Left ventricle myocardium inferior (tissue), 1 donor: ENCODE results near the gene BRIP1. TPM values are rescaled to one million over a fixed set of nuclear protein-coding genes. Genes with fewer than 3 reads are reported as not detected.
A peak's percentile ranks its signal among the peaks of the same experiment; 100 is the strongest.

Source experiments
- DNase-seq: peaks from one replicate; pipeline ENCODE4 v3.0.0-alpha.2; 2020
- H3K27ac ChIP-seq: fragments of 200-600 bp; replicated peaks from 2 replicates; pipeline ENCODE4 v1.8.0; 2021
- H3K27me3 ChIP-seq: fragments of 200-600 bp; 2 replicates; pipeline ENCODE4 v1.8.0; 2021; ENCODE audit warnings: low read depth
- H3K36me3 ChIP-seq: fragments of 200-600 bp; 2 replicates; pipeline ENCODE4 v1.8.0; 2021
- H3K4me1 ChIP-seq: fragments of 200-600 bp; 2 replicates; pipeline ENCODE4 v1.8.0; 2021
- H3K4me3 ChIP-seq: fragments of 200-600 bp; 2 replicates; pipeline ENCODE4 v1.8.0; 2021; ENCODE audit warnings: mild to moderate bottlenecking, moderate library complexity
- H3K9me3 ChIP-seq: fragments of 200-600 bp; replicated peaks from 2 replicates; pipeline ENCODE4 v1.8.0; 2021
- CTCF ChIP-seq: fragments of 200-600 bp; IDR thresholded peaks from 2 replicates; pipeline ENCODE4 v1.8.0; 2021; ENCODE audit warnings: antibody characterized with exemption, mild to moderate bottlenecking, borderline replicate concordance
- intact Hi-C: fragments of 100-400 bp; cut with micrococcal nuclease; formaldehyde crosslinking; loops from one replicate; pipeline ENCODE4 v1.11.0; 2022
- total RNA-seq: library from RNA; stranded (reverse); fragmentation: NEBNext Ultra II Directional; extraction: Animal tissue kit (Norgen Biotek cat#: 25700); gene quantifications from one replicate; pipeline ENCODE4 v1.2.1, GENCODE V29; 2021
- donor health status: DM: no; HTN: yes; CAD: no; lungs with severe emphysema.

The BRIP1 gene
- total RNA-seq, 1 donor from 2014 or later = 0.22 TPM

- Histone ChIP-seq H3K36me3 (no peaks in the 10 kb centered on the region), H3K4me1 (no peaks in the 10 kb centered on the region), H3K9me3 (peaks cover 4% of the 10 kb centered on the region), H3K4me3 (no peak overlapping the region), H3K27me3 (peaks cover 17% of the 10 kb centered on the region), H3K27ac (no peak overlapping the region)
- TF ChIP-seq CTCF = no peak
- DNase-seq = no peak
- intact Hi-C loops = no loop called here
Observed at GRCh38 chr17:61641715-61642114, 221.6 kb downstream of the BRIP1 start.

GRCh38 chr17:61641084-61641483 is 222.2 kb downstream of the BRIP1 start:
- TF ChIP-seq CTCF = no peak
- no peaks in the 10 kb centered on the region for H3K4me1 ChIP-seq
- H3K4me3 ChIP-seq = no peak overlapping the region
- no peak for DNase-seq
- no peaks in the 10 kb centered on the region for H3K36me3 ChIP-seq
- H3K27me3 ChIP-seq = peaks cover 21% of the 10 kb centered on the region
- peaks cover 7% of the 10 kb centered on the region for H3K9me3 ChIP-seq
- intact Hi-C loops = no loop called here
- no peak overlapping the region for H3K27ac ChIP-seq

GRCh38 chr17:61639818-61640217 is 223.5 kb downstream of the BRIP1 start:
- Histone ChIP-seq H3K9me3 (peaks cover 20% of the 10 kb centered on the region), H3K4me3 (no peak overlapping the region), H3K27ac (no peak overlapping the region), H3K36me3 (no peaks in the 10 kb centered on the region), H3K27me3 (peaks cover 21% of the 10 kb centered on the region), H3K4me1 (no peaks in the 10 kb centered on the region)
- intact Hi-C loops = no loop called here
- no peak for TF ChIP-seq CTCF
- DNase-seq = no peak

GRCh38 chr17:61638087-61638486 is 225.2 kb downstream of the BRIP1 start:
- peaks cover 21% of the 10 kb centered on the region for H3K27me3 ChIP-seq
- H3K4me3 ChIP-seq = no peak overlapping the region
- DNase-seq = no peak
- intact Hi-C loops = no loop called here
- H3K36me3 ChIP-seq = no peaks in the 10 kb centered on the region
- H3K9me3 ChIP-seq = peaks cover 29% of the 10 kb centered on the region
- no peaks in the 10 kb centered on the region for H3K4me1 ChIP-seq
- H3K27ac ChIP-seq = no peak overlapping the region
- TF ChIP-seq CTCF = no peak

- Histone ChIP-seq H3K4me3 (no peak overlapping the region), H3K9me3 (peaks cover 26% of the 10 kb centered on the region)
- intact Hi-C loops = no loop called here
Observed at GRCh38 chr17:61635913-61636432, 227.4 kb downstream of the BRIP1 start.

More at GRCh38 chr17:61635913-61636432, 227.4 kb downstream of the BRIP1 start:
- TF ChIP-seq CTCF = peak; percentile 45
- Histone ChIP-seq H3K36me3 (no peaks in the 10 kb centered on the region), H3K4me1 (no peaks in the 10 kb centered on the region), H3K27me3 (peaks cover 21% of the 10 kb centered on the region), H3K27ac (no peak overlapping the region)
- no peak for DNase-seq
